ENCODE results near the gene NR6A1.

GRCh38 chr9:124752967-124753366, 18.1 kb downstream of the NR6A1 start:
- TF ChIP-seq REST (IDR thresholded peaks at IDR 0.05; ENCODE audit: unreplicated experiment) (no peak), EZH2phosphoT487 (IDR thresholded peaks at IDR 0.05; ENCODE audit: unreplicated experiment) (no peak), EZH2 (IDR thresholded peaks at IDR 0.05; ENCODE audit: low read depth, unreplicated experiment) (no peak), JUNB (IDR thresholded peaks at IDR 0.05; ENCODE audit: unreplicated experiment) (no peak)
